ENCODE measurements around the gene CELA3A. TPM values are rescaled to one million over a fixed set of nuclear protein-coding genes. Genes with fewer than 3 reads are reported as not detected.
"Not testable (repeated sequence)": the region's sequence is repeated elsewhere in the genome, so short reads cannot be mapped to it uniquely, and the experiment has no call there.

Gene CELA3A
- total RNA-seq, 4 donors from 2014 or later: not detected

DNA sequence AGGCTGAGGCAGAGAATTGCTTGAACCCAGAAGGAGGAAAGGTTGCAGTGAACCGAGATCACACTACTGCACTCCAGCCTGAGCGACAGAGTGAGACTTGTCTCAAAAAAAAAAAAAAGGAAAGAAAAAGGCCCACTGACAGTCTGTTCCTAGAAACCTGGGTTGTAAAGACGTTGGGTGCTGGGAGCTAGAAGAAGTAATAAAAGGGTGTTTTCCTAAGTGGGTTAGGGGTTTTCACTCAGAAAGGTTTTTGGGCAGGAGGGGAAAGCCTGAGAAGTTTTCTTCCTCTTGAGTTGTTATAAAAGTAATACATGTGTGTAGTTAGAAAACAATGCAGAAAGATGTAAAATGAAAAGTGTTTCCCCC is 25.4 kb downstream of the CELA3A start:
- intact Hi-C loops (cut with DNase I): no loop called here
- Histone ChIP-seq H3K4me1 (peaks cover 10 to 35% (median 14%) of the 10 kb centered on the region in 3 donors), H3K9me3 (no peaks in the 10 kb centered on the region), H3K4me3 (no peak overlapping the region), H3K27me3 (no peaks in the 10 kb centered on the region), H3K27ac (no peak overlapping the region), H3K36me3 (no peaks in the 10 kb centered on the region)
- TF ChIP-seq, protein P1, sequence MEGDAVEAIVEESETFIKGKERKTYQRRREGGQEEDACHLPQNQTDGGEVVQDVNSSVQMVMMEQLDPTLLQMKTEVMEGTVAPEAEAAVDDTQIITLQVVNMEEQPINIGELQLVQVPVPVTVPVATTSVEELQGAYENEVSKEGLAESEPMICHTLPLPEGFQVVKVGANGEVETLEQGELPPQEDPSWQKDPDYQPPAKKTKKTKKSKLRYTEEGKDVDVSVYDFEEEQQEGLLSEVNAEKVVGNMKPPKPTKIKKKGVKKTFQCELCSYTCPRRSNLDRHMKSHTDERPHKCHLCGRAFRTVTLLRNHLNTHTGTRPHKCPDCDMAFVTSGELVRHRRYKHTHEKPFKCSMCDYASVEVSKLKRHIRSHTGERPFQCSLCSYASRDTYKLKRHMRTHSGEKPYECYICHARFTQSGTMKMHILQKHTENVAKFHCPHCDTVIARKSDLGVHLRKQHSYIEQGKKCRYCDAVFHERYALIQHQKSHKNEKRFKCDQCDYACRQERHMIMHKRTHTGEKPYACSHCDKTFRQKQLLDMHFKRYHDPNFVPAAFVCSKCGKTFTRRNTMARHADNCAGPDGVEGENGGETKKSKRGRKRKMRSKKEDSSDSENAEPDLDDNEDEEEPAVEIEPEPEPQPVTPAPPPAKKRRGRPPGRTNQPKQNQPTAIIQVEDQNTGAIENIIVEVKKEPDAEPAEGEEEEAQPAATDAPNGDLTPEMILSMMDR (IDR thresholded peaks at IDR 0.05): no peak
- no peak for TF ChIP-seq POLR2A (IDR thresholded peaks at IDR 0.05)
- WGBS, 2 donors: 42 to 70% methylated on average over 2 to 3 of the region's 3 CpGs
- DNase-seq: no peak

- no peak for DNase-seq
- TF ChIP-seq, protein P1 (IDR thresholded peaks at IDR 0.05): no peak
- no peak for TF ChIP-seq POLR2A (IDR thresholded peaks at IDR 0.05)
- no peaks in the 10 kb centered on the region for H3K27me3 ChIP-seq
- H3K4me1 ChIP-seq: peaks cover 5 to 14% (median 6%) of the 10 kb centered on the region in 3 donors
- H3K27ac ChIP-seq: no peak overlapping the region
- no peak overlapping the region for H3K4me3 ChIP-seq
- H3K9me3 ChIP-seq: no peaks in the 10 kb centered on the region
- 74 to 77% methylated on average over 4 of the region's 4 CpGs for WGBS, 2 donors
- H3K36me3 ChIP-seq: no peaks in the 10 kb centered on the region
- intact Hi-C loops (cut with DNase I): no loop called here
Measured at GRCh38 chr1:22030057-22030456, 28.6 kb downstream of the CELA3A start.

DNA sequence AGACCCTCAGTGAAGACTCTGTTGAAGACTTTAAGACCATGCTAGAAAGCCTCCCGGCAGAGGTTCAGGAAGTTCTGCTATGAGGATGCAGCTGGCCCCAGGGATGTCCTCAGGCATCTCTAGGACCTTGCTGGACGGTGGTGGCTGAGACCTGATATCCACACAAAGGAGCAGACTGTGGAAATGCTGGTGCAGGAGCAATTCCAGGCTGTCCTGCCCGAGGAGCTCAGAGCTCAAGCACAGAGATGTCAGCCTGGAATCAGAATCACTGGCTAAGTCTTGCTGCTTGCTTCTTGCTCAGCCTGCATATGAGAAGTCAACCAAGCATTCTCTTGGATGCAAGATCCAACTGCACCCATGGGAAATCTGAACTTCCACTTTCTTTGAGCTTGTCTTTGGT is 29.0 kb downstream of the CELA3A start:
- Histone ChIP-seq H3K4me3 (no peak overlapping the region), H3K27ac (no peak overlapping the region), H3K9me3 (no peaks in the 10 kb centered on the region), H3K4me1 (peaks cover 5 to 14% (median 6%) of the 10 kb centered on the region in 3 donors), H3K36me3 (no peaks in the 10 kb centered on the region), H3K27me3 (no peaks in the 10 kb centered on the region)
- TF ChIP-seq, protein P1 (IDR thresholded peaks at IDR 0.05): no peak
- TF ChIP-seq POLR2A (IDR thresholded peaks at IDR 0.05): no peak
- DNase-seq: no peak
- WGBS, 2 donors: 71 to 77% methylated on average over 3 of the region's 3 CpGs
- intact Hi-C loops (cut with DNase I): no loop called here

GRCh38 chr1:22031214-22031962 is 29.9 kb downstream of the CELA3A start:
- no peaks in the 10 kb centered on the region for H3K36me3 ChIP-seq
- no peak for DNase-seq
- H3K9me3 ChIP-seq: no peaks in the 10 kb centered on the region
- H3K27me3 ChIP-seq: no peaks in the 10 kb centered on the region
- peaks cover under 1 to 7% (median 1%) of the 10 kb centered on the region in 3 donors for H3K4me1 ChIP-seq
- intact Hi-C loops (cut with DNase I): no loop called here
- WGBS, 2 donors: 52 to 72% methylated on average over 5 to 7 of the region's 8 CpGs
- H3K27ac ChIP-seq: peak overlapping the region in 2 of 4 donors; percentile 45 to 67
- TF ChIP-seq, protein P1 (IDR thresholded peaks at IDR 0.05): no peak
- no peak for TF ChIP-seq POLR2A (IDR thresholded peaks at IDR 0.05)
- H3K4me3 ChIP-seq: no peak overlapping the region

- H3K27me3 ChIP-seq; H3K4me3 ChIP-seq; H3K36me3 ChIP-seq; H3K27ac ChIP-seq; intact Hi-C loops (cut with DNase I); DNase-seq; H3K9me3 ChIP-seq: not testable (repeated sequence)
- H3K4me1 ChIP-seq: peaks cover 5 to 20% (median 5%) of the 10 kb centered on the region in 3 donors
- 64 to 77% methylated on average over 4 to 5 of the region's 5 CpGs for WGBS, 2 donors
Measured at GRCh38 chr1:22034834-22035233, 33.4 kb downstream of the CELA3A start.

Data from esophagus squamous epithelium (tissue), 5 donors.